WTC11 (cell line): ENCODE results near the gene TSSC4. TPM values are rescaled to one million over a fixed set of nuclear protein-coding genes. Genes with fewer than 3 reads are reported as not detected.
A peak's percentile ranks its signal among the peaks of the same experiment; 100 is the strongest.

Source experiments
- ATAC-seq: fragments of 200-7000 bp; cut with Tn5 transposase; 2 replicates; pipeline ENCODE4 v1.10.0; 2021; ENCODE audit warnings: mild to moderate bottlenecking, moderate library complexity
- CTCF ChIA-PET: fragments of 300-600 bp; sonication (Branson Sonifier 250); formaldehyde crosslinking; loops from one replicate; lab custom pipeline; 2021; ENCODE audit warnings: antibody characterized with exemption; lab: Charles Lee
- POLR2A ChIA-PET: fragments of 350-600 bp; sonication (Branson Sonifier 250); formaldehyde crosslinking; loops from one replicate; lab custom pipeline; 2021; ENCODE audit warnings: antibody characterized with exemption; lab: Charles Lee
- DNase-seq: peaks from one replicate; pipeline ENCODE4 v3.0.0; 2021; ENCODE audit warnings: low spot score
- H3K27ac Mint-ChIP-seq: 2 replicates; pipeline ENCODE4 v1.8.0; 2021; ENCODE audit warnings: mixed read lengths
- H3K27me3 Mint-ChIP-seq: 2 replicates; pipeline ENCODE4 v1.8.0; 2021; ENCODE audit warnings: low read depth, mild to moderate bottlenecking, moderate library complexity, mixed read lengths
- H3K36me3 Mint-ChIP-seq: 2 replicates; pipeline ENCODE4 v1.8.0; 2021; ENCODE audit warnings: mixed read lengths
- H3K4me1 Mint-ChIP-seq: 2 replicates; pipeline ENCODE4 v1.8.0; 2022; ENCODE audit warnings: mixed read lengths
- H3K4me3 Mint-ChIP-seq: 2 replicates; pipeline ENCODE4 v1.8.0; 2021; ENCODE audit warnings: mild to moderate bottlenecking, moderate library complexity, mixed read lengths
- H3K9me3 Mint-ChIP-seq: 2 replicates; pipeline ENCODE4 v1.8.0; 2021; ENCODE audit warnings: mixed read lengths
- CREM ChIP-seq: sonication (generic); formaldehyde crosslinking; IDR thresholded peaks from 2 replicates; pipeline ENCODE4 v1.8.1; 2022; ENCODE audit warnings: mild to moderate bottlenecking, missing genetic modification reagents, moderate library complexity
- E2F5 ChIP-seq: sonication (generic); formaldehyde crosslinking; IDR thresholded peaks from 2 replicates; pipeline ENCODE4 v1.8.1; 2022; ENCODE audit warnings: mild to moderate bottlenecking, moderate library complexity, missing genetic modification reagents
- FOXK1 ChIP-seq: sonication (generic); formaldehyde crosslinking; IDR thresholded peaks from 2 replicates; pipeline ENCODE4 v1.8.0; 2022; ENCODE audit warnings: mild to moderate bottlenecking, moderate library complexity, missing genetic modification reagents
- GABPB1 ChIP-seq: sonication (generic); formaldehyde crosslinking; IDR thresholded peaks from 2 replicates; pipeline ENCODE4 v1.8.1; 2023; ENCODE audit warnings: mild to moderate bottlenecking, missing genetic modification reagents
- IRF1 ChIP-seq: sonication (generic); formaldehyde crosslinking; IDR thresholded peaks from 2 replicates; pipeline ENCODE4 v1.8.0; 2023; ENCODE audit warnings: missing genetic modification reagents
- IRF2 ChIP-seq: sonication (generic); formaldehyde crosslinking; IDR thresholded peaks from 2 replicates; pipeline ENCODE4 v1.8.0; 2022; ENCODE audit warnings: low read depth, missing genetic modification reagents, borderline replicate concordance
- JUN ChIP-seq: sonication (generic); formaldehyde crosslinking; IDR thresholded peaks from 2 replicates; pipeline ENCODE4 v1.8.0; 2023; ENCODE audit warnings: mild to moderate bottlenecking, missing genetic modification reagents
- NFE2L1 ChIP-seq: sonication (generic); formaldehyde crosslinking; IDR thresholded peaks from 2 replicates; pipeline ENCODE4 v1.8.1; 2023; ENCODE audit warnings: missing genetic modification reagents
- SP1 ChIP-seq: sonication (generic); formaldehyde crosslinking; conservative IDR thresholded peaks from 2 replicates; pipeline ENCODE4 v1.8.1; 2022; ENCODE audit warnings: missing genetic modification reagents
- TP53 ChIP-seq: sonication (generic); formaldehyde crosslinking; IDR thresholded peaks from 2 replicates; pipeline ENCODE4 v1.8.1; 2023; ENCODE audit warnings: mild to moderate bottlenecking, missing genetic modification reagents
- ZBTB21 ChIP-seq: sonication (generic); formaldehyde crosslinking; IDR thresholded peaks from 2 replicates; pipeline ENCODE4 v1.8.1; 2023; ENCODE audit warnings: mild to moderate bottlenecking, missing genetic modification reagents, borderline replicate concordance
- ZNF219 ChIP-seq: sonication (generic); formaldehyde crosslinking; IDR thresholded peaks from 2 replicates; pipeline ENCODE4 v1.8.0; 2023; ENCODE audit warnings: missing genetic modification reagents, mild to moderate bottlenecking, borderline replicate concordance
- ZNF232 ChIP-seq: sonication (generic); formaldehyde crosslinking; IDR thresholded peaks from 2 replicates; pipeline ENCODE4 v1.8.0; 2022; ENCODE audit warnings: mild to moderate bottlenecking, missing genetic modification reagents
- ZNF263 ChIP-seq: sonication (generic); formaldehyde crosslinking; IDR thresholded peaks from 2 replicates; pipeline ENCODE4 v1.8.1; 2022; ENCODE audit warnings: low read depth, mild to moderate bottlenecking, moderate library complexity, missing genetic modification reagents
- ZNF317 ChIP-seq: sonication (generic); formaldehyde crosslinking; IDR thresholded peaks from 2 replicates; pipeline ENCODE4 v1.8.1; 2023; ENCODE audit warnings: low read depth, mild to moderate bottlenecking, moderate library complexity, missing genetic modification reagents, borderline replicate concordance
- ZSCAN18 ChIP-seq: fragments of 250-450 bp; sonication (Bioruptor Pico); IDR thresholded peaks from 2 replicates; pipeline ENCODE4 v2.1.2; 2022; ENCODE audit warnings: mild to moderate bottlenecking, moderate library complexity
- total RNA-seq: library from RNA; stranded (reverse); gene quantifications from 3 replicates; pipeline ENCODE4 v1.2.3, GENCODE V29; 2021
- TF ChIP-seq, protein P1 (sequence below): sonication (generic); formaldehyde crosslinking; IDR thresholded peaks from 2 replicates; pipeline ENCODE4 v1.8.0; 2023; ENCODE audit warnings: missing genetic modification reagents, mild to moderate bottlenecking, borderline replicate concordance
- TF ChIP-seq, protein P2 (sequence below): sonication (generic); formaldehyde crosslinking; IDR thresholded peaks from 2 replicates; pipeline ENCODE4 v1.8.0; 2022; ENCODE audit warnings: mild to moderate bottlenecking, missing genetic modification reagents
- TF ChIP-seq, protein P3 (sequence below): fragments of 250-450 bp; sonication (Bioruptor Pico); conservative IDR thresholded peaks from 2 replicates; pipeline ENCODE4 v1.9.0; 2021; ENCODE audit warnings: mild to moderate bottlenecking

TSSC4 gene
- total RNA-seq, 1 experiment from 2014 or later: 41.4 TPM

DNA sequence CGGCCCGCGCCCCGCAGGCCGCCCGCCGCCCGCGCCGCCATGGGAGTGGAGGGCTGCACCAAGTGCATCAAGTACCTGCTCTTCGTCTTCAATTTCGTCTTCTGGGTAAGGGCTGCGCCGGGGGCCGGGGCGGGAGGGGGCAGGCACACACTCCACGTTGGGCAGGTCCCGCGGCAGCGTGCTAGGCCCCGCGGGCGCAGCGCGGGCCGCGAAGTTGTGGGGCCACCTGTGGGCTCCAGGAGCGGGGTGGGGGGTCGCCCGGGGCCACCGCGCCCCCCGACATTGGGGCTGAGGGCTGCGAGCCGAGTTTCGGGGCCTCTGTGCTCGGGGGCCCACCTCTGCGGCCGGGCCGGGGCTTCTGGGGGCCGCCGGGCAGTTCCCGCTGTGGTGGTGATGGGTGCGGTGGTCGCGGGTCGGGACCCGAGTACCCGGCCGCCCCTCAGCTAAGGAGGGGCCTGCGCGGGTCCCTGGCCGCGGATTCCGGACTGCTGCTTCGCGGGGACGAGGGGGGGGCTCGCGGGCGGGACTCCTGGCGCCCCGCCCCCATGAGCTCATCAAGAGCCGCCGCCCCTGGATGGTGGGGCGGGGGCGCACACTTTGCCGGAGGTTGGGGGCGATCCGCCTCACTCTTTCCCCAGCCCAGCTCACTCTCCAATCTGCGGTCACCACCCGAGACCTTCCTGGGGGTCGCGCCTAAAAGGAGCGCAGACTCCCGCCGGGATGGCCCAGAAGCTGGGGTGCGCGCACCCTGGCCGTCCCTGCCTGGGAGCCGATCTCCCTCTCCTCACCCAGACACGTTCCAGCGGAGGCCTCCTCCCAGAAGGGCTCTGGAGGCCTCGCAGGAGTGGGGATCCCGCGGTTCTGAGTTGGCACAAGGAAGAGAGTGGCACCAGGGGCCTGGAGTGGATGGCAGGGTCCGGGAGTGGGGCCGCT lies 22.8 kb upstream of the TSSC4 start:
- ChIA-PET POLR2A (interaction anchor here (0.7 to 1.6 kb wide), 7 partner anchors 9 to 725 kb away, joined by 3 to 4 read pairs (median 3); partner anchors contain the start of gene TSSC4), CTCF (interaction anchor here (0.9 to 2.8 kb wide), 9 partner anchors 10 to 221 kb away, joined by 3 to 27 read pairs (median 4); partner anchors contain the start of gene TSSC4)
- TF ChIP-seq, protein P1, sequence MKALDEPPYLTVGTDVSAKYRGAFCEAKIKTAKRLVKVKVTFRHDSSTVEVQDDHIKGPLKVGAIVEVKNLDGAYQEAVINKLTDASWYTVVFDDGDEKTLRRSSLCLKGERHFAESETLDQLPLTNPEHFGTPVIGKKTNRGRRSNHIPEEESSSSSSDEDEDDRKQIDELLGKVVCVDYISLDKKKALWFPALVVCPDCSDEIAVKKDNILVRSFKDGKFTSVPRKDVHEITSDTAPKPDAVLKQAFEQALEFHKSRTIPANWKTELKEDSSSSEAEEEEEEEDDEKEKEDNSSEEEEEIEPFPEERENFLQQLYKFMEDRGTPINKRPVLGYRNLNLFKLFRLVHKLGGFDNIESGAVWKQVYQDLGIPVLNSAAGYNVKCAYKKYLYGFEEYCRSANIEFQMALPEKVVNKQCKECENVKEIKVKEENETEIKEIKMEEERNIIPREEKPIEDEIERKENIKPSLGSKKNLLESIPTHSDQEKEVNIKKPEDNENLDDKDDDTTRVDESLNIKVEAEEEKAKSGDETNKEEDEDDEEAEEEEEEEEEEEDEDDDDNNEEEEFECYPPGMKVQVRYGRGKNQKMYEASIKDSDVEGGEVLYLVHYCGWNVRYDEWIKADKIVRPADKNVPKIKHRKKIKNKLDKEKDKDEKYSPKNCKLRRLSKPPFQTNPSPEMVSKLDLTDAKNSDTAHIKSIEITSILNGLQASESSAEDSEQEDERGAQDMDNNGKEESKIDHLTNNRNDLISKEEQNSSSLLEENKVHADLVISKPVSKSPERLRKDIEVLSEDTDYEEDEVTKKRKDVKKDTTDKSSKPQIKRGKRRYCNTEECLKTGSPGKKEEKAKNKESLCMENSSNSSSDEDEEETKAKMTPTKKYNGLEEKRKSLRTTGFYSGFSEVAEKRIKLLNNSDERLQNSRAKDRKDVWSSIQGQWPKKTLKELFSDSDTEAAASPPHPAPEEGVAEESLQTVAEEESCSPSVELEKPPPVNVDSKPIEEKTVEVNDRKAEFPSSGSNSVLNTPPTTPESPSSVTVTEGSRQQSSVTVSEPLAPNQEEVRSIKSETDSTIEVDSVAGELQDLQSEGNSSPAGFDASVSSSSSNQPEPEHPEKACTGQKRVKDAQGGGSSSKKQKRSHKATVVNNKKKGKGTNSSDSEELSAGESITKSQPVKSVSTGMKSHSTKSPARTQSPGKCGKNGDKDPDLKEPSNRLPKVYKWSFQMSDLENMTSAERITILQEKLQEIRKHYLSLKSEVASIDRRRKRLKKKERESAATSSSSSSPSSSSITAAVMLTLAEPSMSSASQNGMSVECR (CRISPR knock-in tag): no peak
- TF ChIP-seq SP1 (CRISPR knock-in tag) (peak; percentile 56; the same call in 1 of the 2 replicates), ZBTB21 (no peak), TP53 (CRISPR knock-in tag) (no peak), JUN (CRISPR knock-in tag) (no peak), ZNF219 (CRISPR knock-in tag) (no peak), IRF2 (CRISPR knock-in tag) (no peak), ZNF263 (CRISPR knock-in tag) (no peak), CREM (no peak), ZNF232 (CRISPR knock-in tag) (0 out of 2 replicates have a peak, but pooled peaks have one; percentile 25), FOXK1 (CRISPR knock-in tag) (no peak), IRF1 (CRISPR knock-in tag) (no peak), ZNF317 (CRISPR knock-in tag) (no peak), E2F5 (CRISPR knock-in tag) (0 out of 2 replicates have a peak, but pooled peaks have one; percentile 37), NFE2L1 (CRISPR knock-in tag) (no peak), ZSCAN18 (CRISPR knock-in tag) (no peak), GABPB1 (CRISPR knock-in tag) (no peak)
- TF ChIP-seq, protein P2, sequence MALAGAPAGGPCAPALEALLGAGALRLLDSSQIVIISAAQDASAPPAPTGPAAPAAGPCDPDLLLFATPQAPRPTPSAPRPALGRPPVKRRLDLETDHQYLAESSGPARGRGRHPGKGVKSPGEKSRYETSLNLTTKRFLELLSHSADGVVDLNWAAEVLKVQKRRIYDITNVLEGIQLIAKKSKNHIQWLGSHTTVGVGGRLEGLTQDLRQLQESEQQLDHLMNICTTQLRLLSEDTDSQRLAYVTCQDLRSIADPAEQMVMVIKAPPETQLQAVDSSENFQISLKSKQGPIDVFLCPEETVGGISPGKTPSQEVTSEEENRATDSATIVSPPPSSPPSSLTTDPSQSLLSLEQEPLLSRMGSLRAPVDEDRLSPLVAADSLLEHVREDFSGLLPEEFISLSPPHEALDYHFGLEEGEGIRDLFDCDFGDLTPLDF (CRISPR knock-in tag): no peak
- TF ChIP-seq, protein P3, sequence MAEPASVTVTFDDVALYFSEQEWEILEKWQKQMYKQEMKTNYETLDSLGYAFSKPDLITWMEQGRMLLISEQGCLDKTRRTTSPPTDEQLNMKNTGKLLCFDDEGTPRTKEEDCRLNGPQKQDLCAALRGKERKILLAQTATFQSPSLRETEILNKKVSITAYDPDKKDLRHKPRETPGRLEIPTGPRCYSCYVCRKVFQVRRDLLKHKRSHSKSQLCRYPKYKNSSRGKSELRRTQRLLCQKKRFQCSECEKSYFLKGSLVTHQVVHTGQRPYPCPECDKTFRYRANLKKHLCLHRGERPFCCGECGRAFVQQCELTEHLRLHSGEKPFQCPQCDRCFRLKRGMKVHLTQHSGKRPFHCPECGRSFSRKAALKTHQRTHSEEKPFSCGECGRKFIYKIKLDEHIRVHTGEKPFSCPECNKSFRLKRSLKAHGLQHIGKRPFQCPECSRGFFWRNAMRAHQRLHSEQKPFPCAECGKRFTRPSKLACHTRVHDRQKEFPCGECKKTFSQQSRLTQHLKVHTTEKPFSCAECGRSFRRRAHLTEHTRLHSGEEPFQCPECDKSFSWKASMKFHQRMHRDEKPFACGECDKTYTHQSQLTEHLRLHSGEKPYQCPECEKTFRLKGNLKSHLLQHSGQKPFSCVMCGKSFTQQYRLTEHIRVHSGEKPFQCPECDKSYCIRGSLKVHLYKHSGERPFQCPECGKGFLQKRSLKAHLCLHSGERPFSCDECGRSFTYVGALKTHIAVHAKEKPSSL (CRISPR knock-in tag): no peak
- Mint-ChIP-seq H3K27me3 (peaks cover 6% of the 10 kb centered on the region), H3K27ac (no peak overlapping the region; the same call in 1 of the 2 replicates), H3K9me3 (no peaks in the 10 kb centered on the region), H3K4me1 (peaks cover 18% of the 10 kb centered on the region), H3K36me3 (peaks cover 3% of the 10 kb centered on the region; the same call in 1 of the 2 replicates), H3K4me3 (peak overlapping the region; percentile 87)
- peak; percentile 65 for DNase-seq
- ATAC-seq: peak; percentile 25
